Measurements from ENCODE around the gene ANO8.
"Not testable (repeated sequence)": the region's sequence is repeated elsewhere in the genome, so short reads cannot be mapped to it uniquely, and the experiment has no call there.

Gene ANO8

GRCh38 chr19:17286752-17287151, 47.9 kb downstream of the ANO8 start:
- DNase-seq (ENCODE audit: low read depth in 2 of 2): no peak

DNA sequence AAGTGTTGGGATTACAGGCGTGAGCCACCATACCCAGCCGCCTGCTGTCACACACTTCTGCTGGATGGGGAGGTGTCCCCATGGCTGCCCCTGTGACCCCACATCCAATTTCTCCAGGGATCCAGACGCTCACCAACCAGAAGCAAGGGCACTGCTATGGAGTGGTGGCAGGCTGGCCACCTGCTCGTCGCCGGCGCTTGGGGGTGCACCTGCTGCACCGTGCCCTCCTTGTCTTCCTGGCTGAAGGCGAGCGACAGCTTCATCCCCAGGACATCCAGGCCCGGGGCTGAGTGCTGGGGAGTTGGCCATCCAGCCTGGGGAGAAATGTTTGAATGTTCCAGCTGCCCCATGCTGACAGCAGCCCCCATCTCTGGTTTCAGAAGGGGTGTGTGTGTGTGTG, 48.4 kb downstream of the ANO8 start:
- DNase-seq (ENCODE audit: low read depth in 2 of 2): no peak

DNA sequence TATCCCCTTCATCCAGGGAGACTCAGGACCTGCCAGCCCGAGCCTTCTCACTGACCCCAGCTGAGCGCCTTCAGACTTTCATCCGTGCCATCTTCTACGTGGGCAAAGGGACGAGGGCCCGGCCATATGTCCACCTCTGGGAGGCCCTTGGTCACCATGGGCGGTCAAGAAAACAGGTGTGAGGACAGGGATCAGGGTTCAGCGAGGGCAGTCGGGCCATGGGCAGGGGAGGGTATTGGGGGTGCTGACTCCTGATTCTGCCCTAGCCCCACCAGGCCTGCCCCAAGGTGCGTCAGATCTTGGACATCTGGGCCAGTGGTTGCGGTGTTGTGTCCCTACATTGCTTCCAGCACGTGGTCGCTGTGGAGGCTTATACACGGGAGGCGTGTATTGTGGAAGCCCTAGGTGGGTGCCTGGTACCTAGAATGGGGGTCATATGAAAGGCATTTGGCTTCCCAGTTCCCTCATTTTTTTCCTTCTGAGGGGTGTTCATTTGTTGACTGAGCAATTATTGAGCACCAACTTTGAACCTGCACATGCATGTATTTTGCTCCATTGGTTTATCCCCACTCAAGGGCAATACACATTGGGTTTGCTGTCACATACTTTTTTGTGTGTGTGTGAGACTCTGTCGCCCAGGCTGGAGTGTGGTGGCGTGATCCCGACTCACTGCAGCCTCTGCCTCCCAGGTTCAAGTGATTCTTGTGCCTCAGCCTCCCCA, 49.1 kb downstream of the ANO8 start:
- no peak for DNase-seq (ENCODE audit: low read depth in 2 of 2)

GRCh38 chr19:17283504-17283996, 51.1 kb downstream of the ANO8 start:
- no peak for DNase-seq (ENCODE audit: low read depth in 2 of 2)

DNA sequence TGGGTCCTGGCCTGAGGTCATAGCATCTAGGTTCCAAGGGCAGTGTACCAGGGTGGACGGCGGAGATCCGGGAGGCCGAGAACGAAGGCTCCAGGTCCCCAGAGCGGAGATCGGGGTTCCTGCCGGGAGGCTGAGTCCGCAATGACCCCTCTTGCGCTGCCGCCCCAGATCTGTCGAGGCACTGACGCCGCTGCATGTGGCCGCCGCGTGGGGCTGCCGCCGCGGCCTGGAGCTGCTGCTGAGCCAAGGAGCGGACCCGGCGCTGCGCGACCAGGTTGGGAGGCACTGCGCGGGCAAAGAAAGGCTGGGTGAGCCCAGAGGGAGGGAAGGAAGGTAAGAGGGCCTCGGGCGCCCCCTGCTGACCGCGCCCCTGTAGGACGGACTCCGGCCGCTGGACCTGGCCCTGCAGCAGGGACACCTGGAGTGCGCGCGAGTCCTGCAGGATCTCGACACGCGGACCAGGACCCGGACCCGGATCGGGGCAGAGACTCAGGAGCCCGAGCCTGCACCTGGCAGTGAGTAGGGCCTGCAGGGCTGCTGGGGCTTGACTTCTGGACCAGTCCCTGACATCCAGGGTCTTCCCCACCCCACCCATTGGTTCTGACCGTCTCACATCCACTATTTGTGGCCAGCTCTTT, 52.0 kb downstream of the ANO8 start:
- DNase-seq (ENCODE audit: low read depth in 2 of 2): peak; percentile 45 to 70

GRCh38 chr19:17281391-17282304, 53.0 kb downstream of the ANO8 start, which contains the start of gene ANKLE1:
TSS of gene ANKLE1 (plus strand) at chr19:17281901. CDS start at chr19:17281921, 20 bp downstream.
- DNase-seq (ENCODE audit: low read depth in 2 of 2): peak in 1 of 2 donors; percentile 11

- no peak for DNase-seq (ENCODE audit: low read depth in 2 of 2)
Observed at GRCh38 chr19:17279436-17279835, 55.2 kb downstream of the ANO8 start.

DNA sequence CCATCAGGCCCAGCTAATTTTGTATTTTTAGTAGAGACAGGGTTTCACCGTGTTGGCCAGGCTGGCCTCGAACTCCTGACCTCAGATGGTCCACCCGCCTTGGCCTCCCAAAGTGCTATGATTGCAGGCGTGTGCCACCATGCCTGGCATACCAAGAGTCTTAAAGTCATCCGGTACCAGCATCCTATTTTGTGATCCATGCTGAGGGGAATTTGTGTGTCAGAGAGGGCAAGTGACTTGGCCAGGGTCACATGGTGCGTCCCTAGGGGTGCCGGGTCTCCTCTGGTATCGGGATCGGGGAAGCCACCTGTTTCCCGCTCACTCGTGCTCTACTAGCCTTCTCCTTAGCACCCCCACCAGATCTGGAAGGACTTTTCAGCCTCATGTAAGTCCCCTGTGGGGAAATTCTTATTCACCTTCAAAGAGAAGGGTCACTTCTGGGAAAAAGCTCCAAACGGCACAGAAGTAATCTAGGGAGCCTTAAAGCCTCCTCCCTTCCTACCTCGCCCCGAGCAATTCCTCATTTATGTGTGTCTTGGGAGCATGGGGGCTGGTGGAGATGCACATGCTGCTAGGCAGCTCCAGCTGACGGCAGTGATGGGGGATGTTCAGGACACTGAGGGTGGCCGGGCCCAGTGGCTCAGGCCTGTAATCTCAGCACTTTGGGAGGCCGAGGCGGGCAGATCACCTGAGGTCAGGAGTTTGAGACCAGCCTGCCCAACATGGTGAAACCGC, 59.0 kb downstream of the ANO8 start:
- DNase-seq (ENCODE audit: low read depth in 2 of 2): no peak

DNA sequence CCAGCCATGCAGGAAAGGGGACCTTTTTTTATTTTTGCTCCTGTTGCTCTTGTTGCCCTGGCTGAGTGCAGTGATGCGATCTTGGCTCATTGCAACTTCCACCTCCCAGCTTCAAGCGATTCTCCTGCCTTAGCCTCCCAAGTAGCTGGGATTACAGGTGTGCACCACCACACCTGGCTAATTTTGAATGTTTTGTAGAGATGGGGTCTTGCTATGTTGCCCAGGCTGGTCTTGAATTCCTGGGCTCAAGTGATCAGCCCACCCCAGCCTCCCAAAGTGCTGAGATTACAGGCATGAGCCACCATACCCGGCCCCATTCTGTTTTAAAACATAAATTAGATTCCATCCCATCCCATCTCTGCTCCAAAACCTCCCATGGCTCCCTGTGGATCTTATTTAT, 59.8 kb downstream of the ANO8 start:
- not testable (repeated sequence) for DNase-seq (ENCODE audit: low read depth in 2 of 2)

Data from stimulated activated CD8-positive, alpha-beta memory T cell treated with anti-CD3 and anti-CD28 coated beads, Interleukin-7, amount 100 ng/mL, for 4 hours (primary cell).